Right lobe of liver (tissue), 6 donors: ENCODE data around the gene RARB. TPM values are rescaled to one million over a fixed set of nuclear protein-coding genes. Genes with fewer than 3 reads are reported as not detected.

ENCODE experiments used
- ATAC-seq, 4 donors: fragments of 200-7000 bp; cut with Tn5 transposase; one replicate each; pipeline ENCODE4 v1.9.1; 2020; ENCODE audit warnings: mild to moderate bottlenecking in 4 of 4, moderate library complexity in 4 of 4
- DNase-seq, 3 donors: peaks; one replicate each; pipeline ENCODE4 v3.0.0-alpha.2; 2020
- H3K27ac ChIP-seq, 3 donors: fragments of 200-600 bp; one replicate each; pipeline ENCODE4 v1.8.0; 2022
- H3K27me3 ChIP-seq, 2 donors: fragments of 200-600 bp; one replicate each; pipeline ENCODE4 v1.8.0; 2022
- H3K36me3 ChIP-seq, 4 donors: fragments of 200-600 bp; sonication (generic) in 1 of 4; one replicate each; pipeline versions ENCODE4 v1.5.1 to v1.8.0; 2017 to 2022; ENCODE audit warnings: control low read depth in 1 of 4
- H3K4me1 ChIP-seq, 4 donors: fragments of 200-600 bp; sonication (generic) in 1 of 4; one replicate each; pipeline versions ENCODE4 v1.5.1 to v1.8.0; 2017 to 2022; ENCODE audit warnings: control low read depth in 1 of 4
- H3K4me3 ChIP-seq, 3 donors: fragments of 200-600 bp; one replicate each; pipeline ENCODE4 v1.8.0; 2022
- H3K9me3 ChIP-seq, 4 donors: fragments of 200-600 bp; sonication (generic) in 1 of 4; one replicate each; pipeline versions ENCODE4 v1.5.1 to v1.8.0; 2017 to 2022; ENCODE audit warnings: control low read depth in 1 of 4
- CTCF ChIP-seq, 4 donors: fragments of 200-600 bp in 3 of 4; fragments of 450-650 bp in 1 of 4; IDR thresholded peaks; one replicate each; pipeline versions ENCODE4 v1.5.1 to v1.8.0; 2016 to 2022; ENCODE audit warnings: antibody characterized with exemption in 4 of 4, mild to moderate bottlenecking in 2 of 4
- POLR2A ChIP-seq: fragments of 450-650 bp; IDR thresholded peaks from one replicate; pipeline ENCODE4 v1.6.1; 2017; ENCODE audit warnings: antibody characterized with exemption, mild to moderate bottlenecking
- WGBS: methylation state at CpG from one replicate; pipeline ENCODE4 v1.1.6; 2018; ENCODE audit warnings: low coverage, low lambda C conversion rate; ENCODE audit not compliant: insufficient coverage; ENCODE audit errors: missing lambda C conversion rate; 5-methylcytosine and 5-hydroxymethylcytosine counted together
- intact Hi-C, 2 donors: fragments of 100-400 bp; cut with DNase I; formaldehyde crosslinking; loops; one replicate each; pipeline versions ENCODE4 v1.11.2 to v1.14.1; 2022
- total RNA-seq, 6 experiments: library from RNA; depleted of rRNA in 2 of 6; stranded (reverse); fragments of >200 nt in 2 of 6; fragmentation: NEBNext Ultra II Directional in 3 of 6; extraction: Animal tissue kit (Norgen Biotek cat#: 25700) in 3 of 6; gene quantifications; one replicate each; pipeline versions ENCODE4 v1.1.0 to v1.2.4, GENCODE V29; 2016 to 2023
- donor health status: DM: no; HTN: yes; CAD: no.
- donor health status: DM: no; HTN: no; CAD: no.
- donor health status: DM: no; HTN: no; CAD: no.
- donor health status: DM: no; HTN: yes; CAD: no.
- donor health status: DM: no; HTN: yes; CAD: no.

Gene RARB
- total RNA-seq, 6 experiments from 2014 or later = 1.2 to 2.8 (median 2.1) TPM

- Histone ChIP-seq H3K4me3 (no peak overlapping the region), H3K27ac (no peak overlapping the region), H3K4me1 (peaks cover 0 to 3% (median 0%) of the 10 kb centered on the region in 4 donors), H3K9me3 (no peaks in the 10 kb centered on the region), H3K27me3 (no peaks in the 10 kb centered on the region), H3K36me3 (no peaks in the 10 kb centered on the region)
- intact Hi-C loops = no loop called here
- DNase-seq (no peak), ATAC-seq (no peak)
- 18% methylated on average over 1 of the region's 1 CpG for WGBS
- TF ChIP-seq CTCF (IDR thresholded peaks at IDR 0.05) (no peak), POLR2A (no peak)
Observed at GRCh38 chr3:25542492-25543039, 114.5 kb downstream of the RARB start.

GRCh38 chr3:25547103-25547502, 119.0 kb downstream of the RARB start:
- ATAC-seq (no peak), DNase-seq (no peak)
- no peaks in the 10 kb centered on the region for H3K36me3 ChIP-seq
- TF ChIP-seq POLR2A (no peak), CTCF (IDR thresholded peaks at IDR 0.05) (no peak)
- H3K4me1 ChIP-seq = no peaks in the 10 kb centered on the region
- no peak overlapping the region for H3K4me3 ChIP-seq
- intact Hi-C loops = no loop called here
- 100% methylated on average over 1 of the region's 1 CpG for WGBS
- no peak overlapping the region for H3K27ac ChIP-seq
- H3K27me3 ChIP-seq = no peaks in the 10 kb centered on the region
- no peaks in the 10 kb centered on the region for H3K9me3 ChIP-seq

GRCh38 chr3:25547943-25548674, 120.0 kb downstream of the RARB start:
- 62% methylated on average over 1 of the region's 1 CpG for WGBS
- TF ChIP-seq CTCF (IDR thresholded peaks at IDR 0.05) (no peak), POLR2A (no peak)
- Histone ChIP-seq H3K4me1 (no peaks in the 10 kb centered on the region), H3K27me3 (no peaks in the 10 kb centered on the region), H3K4me3 (no peak overlapping the region), H3K36me3 (no peaks in the 10 kb centered on the region), H3K27ac (no peak overlapping the region), H3K9me3 (no peaks in the 10 kb centered on the region)
- no peak for DNase-seq
- intact Hi-C loops = no loop called here
- no peak for ATAC-seq

- no peak for TF ChIP-seq CTCF (IDR thresholded peaks at IDR 0.05)
- no peak for TF ChIP-seq POLR2A
- no peaks in the 10 kb centered on the region for H3K27me3 ChIP-seq
- 48% methylated on average over 2 of the region's 2 CpGs for WGBS
- no peaks in the 10 kb centered on the region for H3K36me3 ChIP-seq
- intact Hi-C loops = no loop called here
- no peaks in the 10 kb centered on the region for H3K9me3 ChIP-seq
- no peak for DNase-seq
- H3K27ac ChIP-seq = no peak overlapping the region
- no peak overlapping the region for H3K4me3 ChIP-seq
- ATAC-seq = no peak
- H3K4me1 ChIP-seq = no peaks in the 10 kb centered on the region
Observed at GRCh38 chr3:25548836-25549235, 120.8 kb downstream of the RARB start.
